IPS-18c (cell line): ENCODE results near the gene MTTP.

Experiments
- H3K4me3 ChIP-seq: 2 replicates; pipeline ENCODE4 v1.7.0; 2013; ENCODE audit warnings: low read depth, mild to moderate bottlenecking, low read length, moderate library complexity; ENCODE audit not compliant: insufficient read depth
- H3K9me3 ChIP-seq: one replicate; pipeline ENCODE4 v1.6.1; 2013; ENCODE audit warnings: mild to moderate bottlenecking, low read length, moderate library complexity; ENCODE audit not compliant: control insufficient read depth, insufficient read depth

The MTTP gene

GRCh38 chr4:99629962-99630554 is 55.4 kb downstream of the MTTP start:
- H3K4me3 ChIP-seq: no peak overlapping the region
- H3K9me3 ChIP-seq: no peaks in the 10 kb centered on the region

GRCh38 chr4:99630857-99631360 is 56.3 kb downstream of the MTTP start:
- no peak overlapping the region for H3K4me3 ChIP-seq
- H3K9me3 ChIP-seq: no peaks in the 10 kb centered on the region

- no peaks in the 10 kb centered on the region for H3K9me3 ChIP-seq
- no peak overlapping the region for H3K4me3 ChIP-seq
Observed at GRCh38 chr4:99633772-99634171, 59.1 kb downstream of the MTTP start.

- H3K9me3 ChIP-seq: no peaks in the 10 kb centered on the region
- H3K4me3 ChIP-seq: no peak overlapping the region
Observed at GRCh38 chr4:99634742-99635360, 60.2 kb downstream of the MTTP start.

GRCh38 chr4:99635601-99636000 is 61.0 kb downstream of the MTTP start:
- H3K4me3 ChIP-seq: no peak overlapping the region
- no peaks in the 10 kb centered on the region for H3K9me3 ChIP-seq

GRCh38 chr4:99636422-99636821 is 61.8 kb downstream of the MTTP start:
- Histone ChIP-seq H3K9me3 (no peaks in the 10 kb centered on the region), H3K4me3 (no peak overlapping the region)

- H3K9me3 ChIP-seq: no peaks in the 10 kb centered on the region
- H3K4me3 ChIP-seq: no peak overlapping the region
Observed at GRCh38 chr4:99637174-99637573, 62.5 kb downstream of the MTTP start.

GRCh38 chr4:99640676-99641075 is 66.1 kb downstream of the MTTP start:
- Histone ChIP-seq H3K4me3 (no peak overlapping the region), H3K9me3 (no peaks in the 10 kb centered on the region)

- H3K9me3 ChIP-seq: no peaks in the 10 kb centered on the region
- no peak overlapping the region for H3K4me3 ChIP-seq
Observed at GRCh38 chr4:99642725-99643489, 68.3 kb downstream of the MTTP start.

GRCh38 chr4:99644453-99644852 is 69.8 kb downstream of the MTTP start:
- no peak overlapping the region for H3K4me3 ChIP-seq

GRCh38 chr4:99645036-99645435 is 70.4 kb downstream of the MTTP start:
- no peak overlapping the region for H3K4me3 ChIP-seq

More at GRCh38 chr4:99644453-99644852, 69.8 kb downstream of the MTTP start:
- H3K9me3 ChIP-seq: no peaks in the 10 kb centered on the region

GRCh38 chr4:99645638-99646037 is 71.0 kb downstream of the MTTP start:
- Histone ChIP-seq H3K9me3 (no peaks in the 10 kb centered on the region), H3K4me3 (no peak overlapping the region)

More at GRCh38 chr4:99645036-99645435, 70.4 kb downstream of the MTTP start:
- no peaks in the 10 kb centered on the region for H3K9me3 ChIP-seq

GRCh38 chr4:99647071-99647470 is 72.4 kb downstream of the MTTP start:
- Histone ChIP-seq H3K4me3 (no peak overlapping the region), H3K9me3 (no peaks in the 10 kb centered on the region)

- Histone ChIP-seq H3K4me3 (no peak overlapping the region), H3K9me3 (no peaks in the 10 kb centered on the region)
Observed at GRCh38 chr4:99648321-99648720, 73.7 kb downstream of the MTTP start.

GRCh38 chr4:99649208-99649607 is 74.6 kb downstream of the MTTP start:
- Histone ChIP-seq H3K4me3 (no peak overlapping the region), H3K9me3 (no peaks in the 10 kb centered on the region)

- H3K4me3 ChIP-seq: no peak overlapping the region
- peaks cover 2% of the 10 kb centered on the region for H3K9me3 ChIP-seq
Observed at GRCh38 chr4:99649778-99650177, 75.2 kb downstream of the MTTP start.

GRCh38 chr4:99651016-99651769 is 76.6 kb downstream of the MTTP start:
- Histone ChIP-seq H3K9me3 (peaks cover 2% of the 10 kb centered on the region), H3K4me3 (no peak overlapping the region)
